HTR-8/SVneo (cell line): ENCODE measurements around the gene RAB35.

Experiments
- DNase-seq: peaks from one replicate; pipeline ENCODE4 v3.0.0; 2011; ENCODE audit warnings: low spot score, mixed read lengths; ENCODE audit not compliant: insufficient read length
- FAIRE-seq: peaks from 2 replicates; lab custom pipeline; 2011; peaks lifted over from hg19 to GRCh38; lab: Jason Lieb, UNC

RAB35 gene

GRCh38 chr12:120110550-120111501 lies 5.7 kb downstream of the RAB35 start:
- FAIRE-seq (no peak), DNase-seq (no peak)

DNA sequence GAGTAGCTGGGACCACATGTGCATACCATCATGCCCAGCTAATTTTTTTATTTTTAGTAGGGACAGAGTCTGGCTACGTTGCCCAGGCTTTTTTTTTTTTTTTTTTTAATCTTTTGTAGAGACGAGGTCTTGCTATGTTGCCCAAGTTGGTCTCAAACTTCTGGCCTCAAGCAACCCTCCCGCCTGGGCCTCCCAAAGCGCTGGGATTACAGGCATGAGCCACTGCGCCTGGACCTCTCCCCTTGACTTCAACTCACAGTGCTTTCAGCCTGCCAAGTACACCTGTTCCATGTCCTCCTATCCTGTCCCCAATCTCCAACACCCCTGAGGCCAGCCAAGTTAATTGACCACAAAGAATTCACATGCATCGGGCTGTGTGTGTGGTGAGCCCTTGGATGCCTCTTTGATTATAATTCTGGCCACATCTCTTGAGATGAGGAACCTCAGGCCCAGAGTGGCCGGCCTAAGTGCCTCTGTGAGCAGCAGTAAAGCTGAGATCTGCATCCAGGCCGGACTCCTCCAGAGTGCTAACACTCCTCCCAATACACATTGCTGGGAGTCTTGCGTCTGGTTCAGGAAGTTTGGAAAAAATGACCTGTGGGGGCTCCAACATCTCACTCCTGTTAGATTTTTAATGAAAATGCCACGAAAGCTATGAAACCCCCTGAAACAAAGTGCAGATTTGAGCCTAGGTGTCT lies 6.8 kb downstream of the RAB35 start:
- FAIRE-seq (no peak), DNase-seq (no peak)

GRCh38 chr12:120106151-120106550 lies 10.4 kb downstream of the RAB35 start:
- no peak for DNase-seq
- no peak for FAIRE-seq

GRCh38 chr12:120103371-120103770 lies 13.2 kb downstream of the RAB35 start:
- no peak for DNase-seq
- FAIRE-seq = no peak

DNA sequence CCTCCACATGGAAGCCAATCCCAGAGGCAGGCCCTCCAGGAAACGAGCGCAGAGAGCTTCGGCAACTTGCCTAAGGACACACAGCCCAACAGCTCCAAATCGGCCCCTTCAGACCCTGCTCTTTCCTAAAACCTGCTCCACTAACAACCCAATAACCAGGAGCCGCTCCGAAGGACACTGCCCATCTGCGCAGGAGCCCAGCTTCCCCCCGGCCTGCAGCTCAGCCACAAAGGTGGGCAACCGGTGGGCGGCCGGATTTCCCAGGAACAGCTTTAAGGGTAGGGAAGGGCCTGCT lies 13.6 kb downstream of the RAB35 start:
- DNase-seq = no peak
- no peak for FAIRE-seq

GRCh38 chr12:120102189-120103043 lies 14.1 kb downstream of the RAB35 start:
- FAIRE-seq = no peak
- no peak for DNase-seq

- DNase-seq (no peak), FAIRE-seq (no peak)
Observed at GRCh38 chr12:120101617-120102016, 14.9 kb downstream of the RAB35 start.

GRCh38 chr12:120101182-120101581 lies 15.4 kb downstream of the RAB35 start:
- DNase-seq (no peak), FAIRE-seq (no peak)

- no peak for FAIRE-seq
- no peak for DNase-seq
Observed at GRCh38 chr12:120100630-120101029, 15.9 kb downstream of the RAB35 start.

DNA sequence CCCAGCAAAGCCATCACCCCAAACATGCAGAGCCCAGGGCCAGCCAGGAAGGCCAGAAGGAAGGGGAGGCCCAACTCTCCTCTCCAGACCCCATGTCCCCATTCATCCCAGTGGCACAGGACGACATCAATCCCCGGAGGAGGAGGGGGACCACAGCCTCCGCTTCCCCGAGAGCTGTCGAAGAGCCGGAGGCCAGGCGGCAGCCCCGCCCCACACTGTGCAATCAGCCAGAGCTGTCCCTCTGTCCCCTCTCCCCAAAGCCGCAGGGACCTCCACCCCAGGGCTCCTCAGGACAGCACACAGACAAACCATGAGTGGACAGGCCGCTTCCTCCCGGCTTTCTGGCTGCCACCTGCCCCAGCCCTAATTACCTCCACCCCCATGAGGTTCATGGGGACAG lies 16.8 kb downstream of the RAB35 start:
- DNase-seq (no peak), FAIRE-seq (no peak)

DNA sequence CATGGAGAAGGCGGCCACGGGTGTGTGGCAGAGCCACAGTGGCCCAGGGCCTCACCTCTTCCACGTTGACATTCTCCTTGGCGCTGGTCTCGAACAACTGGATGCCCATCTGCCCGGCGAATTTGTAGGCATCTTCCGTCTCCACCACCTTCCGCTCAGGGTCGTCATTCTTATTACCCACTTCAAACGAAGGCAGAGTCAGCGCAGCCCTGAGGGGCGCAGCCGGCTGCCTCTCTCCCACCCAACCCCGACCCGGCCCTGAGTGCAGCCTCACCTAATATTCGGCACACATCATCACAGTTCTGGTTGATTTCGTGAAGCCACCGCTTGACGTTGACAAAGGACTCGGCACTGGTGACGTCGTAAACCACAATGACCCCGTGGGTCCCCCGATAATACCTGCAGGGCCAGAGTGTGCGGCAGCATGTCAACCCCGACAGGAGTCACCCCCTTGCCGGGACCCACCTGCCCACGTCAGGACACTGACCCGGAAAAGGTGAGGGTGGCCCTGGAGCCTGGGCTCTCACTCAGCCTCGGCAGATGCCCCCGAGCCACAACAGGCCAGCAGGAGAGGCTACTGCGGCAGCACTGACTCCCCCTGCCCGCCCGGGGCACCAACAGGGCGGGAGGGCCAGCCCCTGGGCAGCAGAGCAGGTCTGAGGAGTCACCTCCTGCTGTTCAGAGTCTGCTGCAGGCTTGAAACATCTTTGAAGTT lies 17.6 kb downstream of the RAB35 start:
- FAIRE-seq = no peak
- DNase-seq = no peak

DNA sequence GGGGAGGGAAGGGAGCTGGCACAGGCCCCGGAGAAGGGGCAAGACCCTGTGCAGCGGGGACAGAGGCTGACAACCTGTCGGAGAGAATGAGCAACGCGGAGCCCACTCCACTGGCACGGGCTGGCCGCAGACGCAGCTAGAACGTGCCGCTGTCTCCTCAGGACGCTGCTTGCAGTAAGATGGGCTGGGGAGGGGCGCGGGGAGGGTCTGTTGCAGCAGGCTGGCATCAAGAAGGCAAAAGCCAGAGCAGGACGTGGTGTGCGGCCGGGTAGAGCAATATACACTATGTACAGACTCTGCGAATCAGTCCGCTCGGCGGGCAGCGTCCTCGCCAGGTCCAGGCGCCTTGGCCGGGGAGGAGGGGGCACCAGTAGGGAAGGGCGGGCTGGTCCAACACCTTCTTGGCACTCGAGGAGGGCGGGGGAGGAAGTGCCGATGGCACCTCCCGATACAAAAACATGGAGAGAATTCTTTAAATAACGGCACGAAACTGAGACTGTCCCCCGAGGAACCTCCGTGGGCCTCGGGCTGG lies 19.8 kb downstream of the RAB35 start:
- DNase-seq = no peak
- FAIRE-seq = no peak

DNA sequence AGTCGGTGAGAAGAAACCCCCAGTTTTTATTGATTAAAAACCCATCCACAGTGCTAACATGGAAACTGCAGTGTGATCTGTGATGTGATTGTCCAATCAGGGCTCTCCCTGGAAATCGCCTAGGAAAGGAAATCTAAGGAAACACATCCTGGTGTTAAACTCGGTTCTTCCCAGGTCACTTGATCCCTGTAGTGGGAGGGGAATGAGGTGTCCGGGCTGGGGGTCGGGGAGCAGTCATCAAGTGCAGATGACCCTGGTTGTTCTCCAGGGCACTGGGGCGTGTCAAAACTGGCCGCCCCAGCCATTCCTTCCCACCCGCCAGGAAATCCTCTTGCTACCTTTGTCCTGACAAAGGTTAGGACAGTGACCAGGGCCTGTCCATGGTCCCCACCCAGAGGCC lies 20.8 kb downstream of the RAB35 start:
- DNase-seq = no peak
- no peak for FAIRE-seq

- FAIRE-seq = no peak
Observed at GRCh38 chr12:120095331-120095730, 21.2 kb downstream of the RAB35 start.

GRCh38 chr12:120094485-120094884 lies 22.1 kb downstream of the RAB35 start:
- FAIRE-seq (no peak), DNase-seq (no peak)

More at GRCh38 chr12:120095331-120095730, 21.2 kb downstream of the RAB35 start:
- no peak for DNase-seq

DNA sequence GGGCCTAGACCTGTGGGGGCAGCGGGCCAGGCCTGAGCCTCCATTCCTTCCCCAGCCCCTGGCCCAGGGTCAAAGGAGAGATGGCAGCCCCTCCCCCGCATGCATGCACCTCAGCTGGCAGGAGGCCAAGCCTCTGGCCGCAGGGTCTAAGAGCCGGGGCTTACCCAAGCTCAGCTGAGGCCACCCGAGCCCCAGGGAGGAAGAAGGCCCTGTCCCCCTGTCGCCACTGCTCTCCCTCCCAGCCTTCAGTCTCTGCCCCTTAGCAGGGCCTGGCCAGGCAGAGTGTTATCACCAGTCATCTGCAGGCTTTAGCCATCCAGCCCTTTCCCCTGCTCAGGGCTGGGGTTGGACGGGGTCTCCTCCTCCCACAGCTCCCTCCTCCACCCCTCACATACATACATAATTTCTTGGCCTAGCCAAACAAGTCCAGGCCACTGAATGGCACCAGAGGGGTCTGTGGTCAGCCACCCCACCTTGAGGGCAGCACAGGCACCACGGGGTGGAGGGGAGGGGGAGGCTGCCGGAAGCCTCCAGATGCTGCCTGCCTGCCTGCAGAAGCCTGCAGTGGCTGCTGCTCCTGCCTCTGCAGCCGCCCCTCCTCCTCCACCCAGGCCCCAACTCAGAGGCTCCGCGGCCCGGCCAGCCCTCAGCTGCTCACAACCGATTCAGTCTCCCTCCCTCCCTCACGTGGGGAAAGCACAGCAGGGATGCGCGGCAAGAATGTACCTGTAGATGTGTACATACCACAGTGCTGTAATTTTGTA lies 22.8 kb downstream of the RAB35 start:
- DNase-seq (no peak), FAIRE-seq (no peak)

DNA sequence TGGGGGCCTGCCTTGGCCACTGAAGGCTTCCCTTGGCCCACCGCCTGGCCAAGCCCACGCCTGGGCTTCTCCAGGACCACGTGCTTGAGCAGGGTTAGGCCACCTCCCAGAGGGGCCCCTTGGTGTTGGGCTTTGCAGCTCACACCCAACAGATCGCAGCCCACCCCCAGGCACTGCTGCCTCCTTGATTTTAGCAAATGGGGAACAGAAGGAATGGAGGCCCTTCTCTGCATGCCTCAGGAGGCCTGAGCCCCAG lies 23.3 kb downstream of the RAB35 start:
- DNase-seq (no peak), FAIRE-seq (no peak)

DNA sequence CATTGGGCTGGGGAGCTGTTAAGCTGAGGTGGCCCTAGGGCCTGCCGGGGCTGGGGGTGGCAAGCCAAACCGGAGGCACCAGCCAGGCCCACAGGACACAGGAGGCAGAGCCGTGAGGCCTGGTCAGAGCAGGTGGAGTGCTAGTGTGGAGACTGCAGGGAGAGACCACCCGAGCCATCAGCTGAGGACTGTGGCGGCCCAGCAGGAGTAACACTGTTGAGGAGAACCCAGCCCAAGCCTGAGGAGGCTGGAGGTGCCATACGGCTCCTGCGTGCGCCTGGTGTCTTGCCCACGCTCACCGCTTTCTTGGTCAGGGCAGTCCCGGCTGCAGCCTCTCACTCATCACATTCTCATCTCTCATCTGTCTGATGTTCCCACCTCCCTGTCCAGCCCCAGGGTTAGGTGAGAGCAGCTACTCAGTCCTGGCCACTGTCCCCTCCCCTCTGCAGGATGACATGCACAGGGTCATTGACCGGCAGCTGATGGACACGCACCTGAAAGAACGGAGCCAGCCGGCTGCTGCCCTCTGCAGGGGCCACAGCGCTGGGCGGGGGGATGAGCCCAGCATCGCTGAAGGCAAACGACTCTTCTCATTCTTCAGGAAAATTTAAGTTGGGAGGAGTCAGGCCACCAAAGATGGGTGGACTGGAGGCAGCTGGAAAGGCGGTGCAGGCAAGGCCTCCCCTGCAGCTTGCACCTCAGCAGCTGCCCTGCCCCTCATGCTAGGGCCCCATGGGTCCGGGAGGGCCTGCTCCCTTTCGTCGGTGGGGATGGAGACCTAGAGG lies 23.8 kb downstream of the RAB35 start:
- FAIRE-seq (no peak), DNase-seq (no peak)
